RWPE1 (cell line): ENCODE measurements around the gene RC3H1.
"Not testable (repeated sequence)": the region's sequence is repeated elsewhere in the genome, so short reads cannot be mapped to it uniquely, and the experiment has no call there.

Experiments
- CTCF ChIA-PET: fragments of 350-600 bp; sonication (Branson Sonifier 250); formaldehyde crosslinking; extraction: SDS; loops from one replicate; lab custom pipeline; 2021; lab: Yijun Ruan, JAX
- POLR2A ChIA-PET: fragments of 400-600 bp; formaldehyde crosslinking; extraction: SDS; loops from one replicate; lab custom pipeline; 2020; ENCODE audit warnings: antibody characterized with exemption; ENCODE audit not compliant: low non-redundant PET; lab: Yijun Ruan, JAX
- DNase-seq: peaks from one replicate; pipeline ENCODE4 v3.0.0; 2012; ENCODE audit warnings: low spot score
- H3K27ac ChIP-seq: fragments of 450-650 bp; 2 replicates; pipeline ENCODE4 v1.5.1; 2017
- CTCF ChIP-seq: fragments of 450-650 bp; conservative IDR thresholded peaks from 2 replicates; pipeline ENCODE4 v1.5.1; 2017; ENCODE audit warnings: low read depth, mild to moderate bottlenecking

Gene RC3H1

GRCh38 chr1:173946380-173946921, 75.7 kb downstream of the RC3H1 start:
- POLR2A ChIA-PET, result interaction anchor here (0.5 kb wide), 1 partner anchor 86 kb away, joined by 3 read pairs; no protein-coding TSS in a partner anchor
- DNase-seq, result peak; percentile 48
- TF ChIP-seq CTCF, result no peak
- CTCF ChIA-PET, result interaction anchor here (0.6 to 0.9 kb wide), 3 partner anchors 23 to 801 kb away, joined by 3 to 4 read pairs (median 3); no protein-coding TSS in a partner anchor
- H3K27ac ChIP-seq, result no peak overlapping the region

DNA sequence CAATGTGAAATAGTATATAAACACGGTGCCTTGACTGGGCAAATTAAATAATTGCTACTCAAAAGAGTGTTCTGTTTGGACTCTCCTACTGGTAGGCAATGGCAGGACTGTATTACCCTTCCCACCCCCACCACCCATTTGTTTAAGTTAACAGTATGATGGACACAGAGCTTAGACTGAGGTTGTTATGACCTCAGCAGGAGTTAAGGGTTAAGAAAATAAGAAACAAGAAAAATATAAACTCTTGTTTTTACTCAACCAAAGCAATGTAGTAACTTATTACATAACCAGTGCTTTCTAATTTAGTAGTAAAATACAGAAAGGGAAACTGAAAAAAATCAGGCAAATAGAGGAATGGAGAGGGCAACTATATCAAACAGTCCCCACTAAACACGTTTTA, 85.1 kb downstream of the RC3H1 start:
- no peak for DNase-seq
- TF ChIP-seq CTCF, result no peak
- H3K27ac ChIP-seq, result no peak overlapping the region
- ChIA-PET CTCF (no interaction called here), POLR2A (no interaction called here)

DNA sequence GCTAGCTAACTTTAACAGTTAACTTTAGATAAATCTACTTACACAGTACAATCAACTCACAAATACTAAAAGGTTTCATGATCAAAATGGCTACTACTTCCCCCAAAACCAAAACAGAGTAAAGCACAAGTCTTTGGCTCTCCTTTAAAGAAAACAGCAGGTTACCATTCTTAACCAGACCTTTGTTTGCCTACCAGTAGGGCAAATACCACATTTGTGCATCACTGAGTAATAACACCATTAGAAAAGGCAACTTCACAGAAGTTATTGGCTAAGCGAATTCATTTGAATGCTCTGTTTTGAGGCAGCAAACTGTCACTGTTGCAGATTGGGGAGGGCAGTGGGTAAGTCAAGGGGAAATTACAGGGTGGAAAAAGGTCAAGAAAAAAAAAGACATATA, 87.7 kb downstream of the RC3H1 start:
- TF ChIP-seq CTCF, result no peak
- CTCF ChIA-PET, result no interaction called here
- POLR2A ChIA-PET, result interaction anchor here (1.1 kb wide), 1 partner anchor 66 kb away, joined by 4 read pairs; the partner anchor contains the start of gene ZBTB37
- no peak for DNase-seq
- no peak overlapping the region for H3K27ac ChIP-seq

DNA sequence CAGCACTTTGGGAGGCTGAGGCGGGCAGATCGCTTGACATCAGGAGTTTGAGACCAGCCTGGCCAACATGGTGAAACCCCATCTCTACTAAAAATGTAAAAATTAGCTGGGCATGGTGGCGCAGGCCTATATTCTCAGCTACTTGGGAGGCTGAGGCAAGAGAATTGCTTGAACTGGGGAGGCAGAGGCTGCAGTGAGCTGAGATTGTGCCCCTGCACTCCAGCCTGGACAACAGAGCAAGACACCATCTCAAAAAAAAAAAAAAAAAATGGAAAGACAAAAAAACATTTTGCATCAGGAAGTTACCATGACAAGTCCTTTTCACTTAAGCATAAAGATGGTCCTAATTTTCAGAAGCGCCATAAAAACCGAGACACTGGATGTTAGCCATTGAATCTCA, 91.6 kb downstream of the RC3H1 start:
- DNase-seq, H3K27ac ChIP-seq, POLR2A ChIA-PET, CTCF ChIA-PET: not testable (repeated sequence)

- ChIA-PET POLR2A (no interaction called here), CTCF (interaction anchor here (0.7 to 1.2 kb wide), 2 partner anchors 31 to 448 kb away, joined by 3 to 4 read pairs; no protein-coding TSS in a partner anchor)
- TF ChIP-seq CTCF, result no peak
- no peak overlapping the region for H3K27ac ChIP-seq
- no peak for DNase-seq
These were observed 96.6 kb downstream of the RC3H1 start for GRCh38 chr1:173925306-173926242.

GRCh38 chr1:173920861-173921260, 101.3 kb downstream of the RC3H1 start:
- CTCF ChIA-PET, result interaction anchor here (0.5 kb wide), 1 partner anchor 15 kb away, joined by 3 read pairs; no protein-coding TSS in a partner anchor
- no peak for DNase-seq
- no peak overlapping the region for H3K27ac ChIP-seq
- TF ChIP-seq CTCF, result no peak
- POLR2A ChIA-PET, result no interaction called here
